HepG2 (cell line): Measurements from ENCODE around the gene RPL23. TPM values are rescaled to one million over a fixed set of nuclear protein-coding genes. Genes with fewer than 3 reads are reported as not detected.

Experiments
- HHEX ChIP-seq: IDR thresholded peaks from 2 replicates; pipeline ENCODE4 v1.6.1; 2016; ENCODE audit warnings: control low read depth
- MEIS1 ChIP-seq: sonication (generic); formaldehyde crosslinking; IDR thresholded peaks from 2 replicates; pipeline ENCODE4 v1.9.0; 2021; ENCODE audit warnings: mild to moderate bottlenecking, missing genetic modification reagents, moderate library complexity, borderline replicate concordance
- NCOA2 ChIP-seq: sonication (generic); formaldehyde crosslinking; IDR thresholded peaks from 2 replicates; pipeline ENCODE4 v1.8.0; 2022; ENCODE audit warnings: inconsistent platforms
- NFKB2 ChIP-seq: sonication (generic); formaldehyde crosslinking; IDR thresholded peaks from 2 replicates; pipeline ENCODE4 v1.4.0; 2020; ENCODE audit warnings: missing genetic modification reagents, borderline replicate concordance
- NFYB ChIP-seq: sonication (generic); formaldehyde crosslinking; IDR thresholded peaks from 2 replicates; pipeline ENCODE4 v1.4.0; 2020; ENCODE audit warnings: missing genetic modification reagents
- PAX8 ChIP-seq: sonication (generic); formaldehyde crosslinking; IDR thresholded peaks from 2 replicates; pipeline ENCODE4 v1.8.0; 2022; ENCODE audit warnings: mild to moderate bottlenecking, missing genetic modification reagents, borderline replicate concordance
- RFX3 ChIP-seq: IDR thresholded peaks from 2 replicates; pipeline ENCODE4 v1.6.1; 2016; ENCODE audit warnings: missing biosample characterization, missing genetic modification reagents
- SNAI1 ChIP-seq: sonication (generic); formaldehyde crosslinking; IDR thresholded peaks from 2 replicates; pipeline ENCODE4 v1.5.0; 2020; ENCODE audit warnings: mild to moderate bottlenecking, missing genetic modification reagents, borderline replicate concordance
- ZNF274 ChIP-seq: sonication (generic); formaldehyde crosslinking; IDR thresholded peaks from 2 replicates; pipeline ENCODE4 v1.5.1; 2020; ENCODE audit warnings: mild to moderate bottlenecking, missing genetic modification reagents
- ZNF335 ChIP-seq: sonication (generic); formaldehyde crosslinking; IDR thresholded peaks from 2 replicates; pipeline ENCODE4 v1.4.0; 2020; ENCODE audit warnings: missing genetic modification reagents
- ZNF432 ChIP-seq: sonication (generic); formaldehyde crosslinking; IDR thresholded peaks from 2 replicates; pipeline ENCODE4 v1.5.0; 2020; ENCODE audit warnings: missing genetic modification reagents, mild to moderate bottlenecking, borderline replicate concordance
- ZNF546 ChIP-seq: sonication (generic); formaldehyde crosslinking; conservative IDR thresholded peaks from 2 replicates; pipeline ENCODE4 v1.8.1; 2023; ENCODE audit warnings: mild to moderate bottlenecking, missing genetic modification reagents
- ZNF563 ChIP-seq: sonication (generic); formaldehyde crosslinking; IDR thresholded peaks from 2 replicates; pipeline ENCODE4 v1.8.0; 2022; ENCODE audit warnings: mild to moderate bottlenecking, moderate library complexity, missing genetic modification reagents
- ZNF607 ChIP-seq: sonication (generic); formaldehyde crosslinking; IDR thresholded peaks from 2 replicates; pipeline ENCODE4 v1.5.1; 2020; ENCODE audit warnings: missing genetic modification reagents, mild to moderate bottlenecking, borderline replicate concordance
- ZNF724P ChIP-seq: sonication (generic); formaldehyde crosslinking; IDR thresholded peaks from 2 replicates; pipeline ENCODE4 v1.8.0; 2022; ENCODE audit warnings: missing genetic modification reagents, borderline replicate concordance
- polyA plus RNA-seq, 8 experiments: library from polyadenylated mRNA; depleted of rRNA in 3 of 8; stranded (reverse) in 7 of 8; unstranded in 1 of 8; fragments of >200 nt; fragmentation: Illumina TruSeq in 4 of 8; extraction: Trizol in 4 of 8; gene quantifications; 2 replicates each; pipeline versions ENCODE4 v1.2.1 to v1.2.3, GENCODE V29; 2011 to 2016; ENCODE audit warnings: low read depth in 4 of 8, missing spikeins in 1 of 8, mixed read lengths in 1 of 8; ENCODE audit not compliant: insufficient read depth in 1 of 8
- total RNA-seq, 5 experiments: library from RNA; depleted of rRNA; stranded (reverse); fragments of >200 nt; fragmentation: Illumina TruSeq; extraction: Trizol; gene quantifications; 2 replicates each; pipeline ENCODE4 v1.2.3, GENCODE V29; 2016; ENCODE audit warnings: low read depth in 1 of 5
- TF ChIP-seq, protein P1 (sequence below): sonication (generic); formaldehyde crosslinking; IDR thresholded peaks from 2 replicates; pipeline ENCODE4 v1.5.1; 2020; ENCODE audit warnings: missing genetic modification reagents, mild to moderate bottlenecking, borderline replicate concordance
- TF ChIP-seq, protein P2 (sequence below): sonication (generic); formaldehyde crosslinking; IDR thresholded peaks from 2 replicates; pipeline ENCODE4 v1.4.0; 2020; ENCODE audit warnings: missing genetic modification reagents
- TF ChIP-seq, protein P3 (sequence below): sonication (generic); formaldehyde crosslinking; IDR thresholded peaks from 2 replicates; pipeline ENCODE4 v1.5.1; 2020; ENCODE audit warnings: mild to moderate bottlenecking, missing genetic modification reagents, borderline replicate concordance
- TF ChIP-seq, protein P4 (sequence below): sonication (generic); formaldehyde crosslinking; IDR thresholded peaks from 2 replicates; pipeline ENCODE4 v1.8.0; 2022; ENCODE audit warnings: low read depth, missing genetic modification reagents
- TF ChIP-seq, protein P5 (sequence below): IDR thresholded peaks from 2 replicates; pipeline ENCODE4 v1.6.1; 2016
- TF ChIP-seq, protein P6 (sequence below): sonication (generic); formaldehyde crosslinking; IDR thresholded peaks from 2 replicates; pipeline ENCODE4 v1.4.0; 2020; ENCODE audit warnings: mild to moderate bottlenecking, missing genetic modification reagents

Gene RPL23
- total and polyA plus RNA-seq, 2 of the 13 experiments (the other 11 are each of a cell fraction or from before 2014, with no cell fraction given) = 2,790 to 4,860 TPM

DNA sequence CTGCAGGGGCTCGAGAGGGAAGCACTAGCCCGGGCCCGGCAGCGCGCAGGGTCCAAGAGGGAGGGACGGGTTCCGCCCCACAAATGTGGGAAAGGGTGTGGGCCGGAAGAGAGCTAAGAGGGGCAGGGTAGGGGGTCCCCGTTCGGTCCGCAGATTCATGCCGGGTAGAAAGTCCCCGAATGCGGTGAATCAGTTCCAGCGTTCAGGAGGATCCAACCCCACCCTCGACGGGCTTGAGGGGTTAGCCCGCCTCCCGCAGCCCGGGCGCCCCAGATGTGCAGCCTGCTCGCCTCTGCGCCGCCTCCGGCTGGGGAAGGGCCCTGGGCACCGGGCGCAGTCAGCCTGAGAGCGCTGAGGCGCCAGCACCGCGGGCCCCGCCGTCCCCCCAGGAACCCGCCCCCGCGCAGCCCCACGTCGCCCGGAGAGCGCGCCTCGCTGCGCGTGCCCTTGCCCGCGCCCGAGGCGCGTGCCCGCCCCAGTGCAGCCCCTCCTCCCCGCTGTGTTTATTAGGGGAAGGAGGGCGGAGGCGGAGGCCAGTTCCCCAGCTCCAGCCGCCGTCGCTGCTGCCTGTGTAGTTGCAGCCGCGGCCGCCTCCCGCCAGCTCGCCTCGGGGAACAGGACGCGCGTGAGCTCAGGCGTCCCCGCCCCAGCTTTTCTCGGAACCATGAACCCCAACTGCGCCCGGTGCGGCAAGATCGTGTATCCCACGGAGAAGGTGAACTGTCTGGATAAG lies 16.2 kb upstream of the RPL23 start, which contains the start of gene LASP1 (continued):
- TF ChIP-seq, protein P1, sequence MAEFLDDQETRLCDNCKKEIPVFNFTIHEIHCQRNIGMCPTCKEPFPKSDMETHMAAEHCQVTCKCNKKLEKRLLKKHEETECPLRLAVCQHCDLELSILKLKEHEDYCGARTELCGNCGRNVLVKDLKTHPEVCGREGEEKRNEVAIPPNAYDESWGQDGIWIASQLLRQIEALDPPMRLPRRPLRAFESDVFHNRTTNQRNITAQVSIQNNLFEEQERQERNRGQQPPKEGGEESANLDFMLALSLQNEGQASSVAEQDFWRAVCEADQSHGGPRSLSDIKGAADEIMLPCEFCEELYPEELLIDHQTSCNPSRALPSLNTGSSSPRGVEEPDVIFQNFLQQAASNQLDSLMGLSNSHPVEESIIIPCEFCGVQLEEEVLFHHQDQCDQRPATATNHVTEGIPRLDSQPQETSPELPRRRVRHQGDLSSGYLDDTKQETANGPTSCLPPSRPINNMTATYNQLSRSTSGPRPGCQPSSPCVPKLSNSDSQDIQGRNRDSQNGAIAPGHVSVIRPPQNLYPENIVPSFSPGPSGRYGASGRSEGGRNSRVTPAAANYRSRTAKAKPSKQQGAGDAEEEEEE (CRISPR knock-in tag) = no peak
- peak; percentile 55; the same call in 1 of the 2 replicates for TF ChIP-seq ZNF274 (CRISPR knock-in tag)
- TF ChIP-seq NFYB (CRISPR knock-in tag) = peak; percentile 34; the same call in 1 of the 2 replicates
- TF ChIP-seq, protein P2, sequence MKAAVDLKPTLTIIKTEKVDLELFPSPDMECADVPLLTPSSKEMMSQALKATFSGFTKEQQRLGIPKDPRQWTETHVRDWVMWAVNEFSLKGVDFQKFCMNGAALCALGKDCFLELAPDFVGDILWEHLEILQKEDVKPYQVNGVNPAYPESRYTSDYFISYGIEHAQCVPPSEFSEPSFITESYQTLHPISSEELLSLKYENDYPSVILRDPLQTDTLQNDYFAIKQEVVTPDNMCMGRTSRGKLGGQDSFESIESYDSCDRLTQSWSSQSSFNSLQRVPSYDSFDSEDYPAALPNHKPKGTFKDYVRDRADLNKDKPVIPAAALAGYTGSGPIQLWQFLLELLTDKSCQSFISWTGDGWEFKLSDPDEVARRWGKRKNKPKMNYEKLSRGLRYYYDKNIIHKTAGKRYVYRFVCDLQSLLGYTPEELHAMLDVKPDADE = no peak
- no peak; the same call in 1 of the 2 replicates for TF ChIP-seq RFX3 (CRISPR knock-in tag)
- TF ChIP-seq NCOA2 = no peak
- peak; percentile 47; the same call in 1 of the 2 replicates for TF ChIP-seq NFKB2 (CRISPR knock-in tag)
- TF ChIP-seq ZNF563 (CRISPR knock-in tag) = peak; percentile 66; the same call in 1 of the 2 replicates
- TF ChIP-seq ZNF432 = no peak
- TF ChIP-seq ZNF724P (CRISPR knock-in tag) = peak; percentile 53; the same call in 1 of the 2 replicates
- no peak for TF ChIP-seq PAX8
- TF ChIP-seq, protein P3, sequence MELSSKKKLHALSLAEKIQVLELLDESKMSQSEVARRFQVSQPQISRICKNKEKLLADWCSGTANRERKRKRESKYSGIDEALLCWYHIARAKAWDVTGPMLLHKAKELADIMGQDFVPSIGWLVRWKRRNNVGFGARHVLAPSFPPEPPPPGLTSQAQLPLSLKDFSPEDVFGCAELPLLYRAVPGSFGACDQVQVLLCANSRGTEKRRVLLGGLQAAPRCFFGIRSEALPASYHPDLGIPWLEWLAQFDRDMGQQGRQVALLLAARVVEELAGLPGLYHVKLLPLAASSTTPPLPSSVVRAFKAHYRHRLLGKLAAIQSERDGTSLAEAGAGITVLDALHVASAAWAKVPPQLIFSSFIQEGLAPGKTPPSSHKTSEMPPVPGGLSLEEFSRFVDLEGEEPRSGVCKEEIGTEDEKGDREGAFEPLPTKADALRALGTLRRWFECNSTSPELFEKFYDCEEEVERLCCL = peak; percentile 47; the same call in 1 of the 2 replicates
- no peak; the same call in 1 of the 2 replicates for TF ChIP-seq ZNF335 (CRISPR knock-in tag)
- TF ChIP-seq HHEX (CRISPR knock-in tag) = no peak
- 0 out of 2 replicates have a peak, but pooled peaks have one; percentile 81 for TF ChIP-seq ZNF546 (CRISPR knock-in tag)
- TF ChIP-seq, protein P4, sequence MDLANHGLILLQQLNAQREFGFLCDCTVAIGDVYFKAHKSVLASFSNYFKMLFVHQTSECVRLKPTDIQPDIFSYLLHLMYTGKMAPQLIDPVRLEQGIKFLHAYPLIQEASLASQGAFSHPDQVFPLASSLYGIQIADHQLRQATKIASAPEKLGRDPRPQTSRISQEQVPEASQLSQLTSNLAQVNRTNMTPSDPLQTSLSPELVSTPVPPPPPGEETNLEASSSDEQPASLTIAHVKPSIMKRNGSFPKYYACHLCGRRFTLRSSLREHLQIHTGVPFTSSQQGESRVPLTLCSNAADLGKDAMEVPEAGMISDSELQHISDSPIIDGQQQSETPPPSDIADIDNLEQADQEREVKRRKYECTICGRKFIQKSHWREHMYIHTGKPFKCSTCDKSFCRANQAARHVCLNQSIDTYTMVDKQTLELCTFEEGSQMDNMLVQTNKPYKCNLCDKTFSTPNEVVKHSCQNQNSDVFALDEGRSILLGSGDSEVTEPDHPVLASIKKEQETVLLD (CRISPR knock-in tag) = peak; percentile 40
- TF ChIP-seq ZNF607 (CRISPR knock-in tag) = peak; percentile 92; the same call in 1 of the 2 replicates
- TF ChIP-seq, protein P5, sequence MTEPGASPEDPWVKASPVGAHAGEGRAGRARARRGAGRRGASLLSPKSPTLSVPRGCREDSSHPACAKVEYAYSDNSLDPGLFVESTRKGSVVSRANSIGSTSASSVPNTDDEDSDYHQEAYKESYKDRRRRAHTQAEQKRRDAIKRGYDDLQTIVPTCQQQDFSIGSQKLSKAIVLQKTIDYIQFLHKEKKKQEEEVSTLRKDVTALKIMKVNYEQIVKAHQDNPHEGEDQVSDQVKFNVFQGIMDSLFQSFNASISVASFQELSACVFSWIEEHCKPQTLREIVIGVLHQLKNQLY (CRISPR knock-in tag) = peak; percentile 51
- no peak for TF ChIP-seq MEIS1 (CRISPR knock-in tag)
- TF ChIP-seq SNAI1 = peak; percentile 23; the same call in 1 of the 2 replicates
- TF ChIP-seq, protein P6, sequence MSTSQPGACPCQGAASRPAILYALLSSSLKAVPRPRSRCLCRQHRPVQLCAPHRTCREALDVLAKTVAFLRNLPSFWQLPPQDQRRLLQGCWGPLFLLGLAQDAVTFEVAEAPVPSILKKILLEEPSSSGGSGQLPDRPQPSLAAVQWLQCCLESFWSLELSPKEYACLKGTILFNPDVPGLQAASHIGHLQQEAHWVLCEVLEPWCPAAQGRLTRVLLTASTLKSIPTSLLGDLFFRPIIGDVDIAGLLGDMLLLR (CRISPR knock-in tag) = peak; percentile 76; the same call in 1 of the 2 replicates
